ENCODE data around the gene CHSY1. TPM values are rescaled to one million over a fixed set of nuclear protein-coding genes. Genes with fewer than 3 reads are reported as not detected.

CHSY1 gene
- total and polyA plus RNA-seq, 12 donors: 14.8 to 82.5 (median 34.2) TPM

GRCh38 chr15:101207867-101208288 is 44.0 kb downstream of the CHSY1 start:
- DNase-seq: peak in 6 of 7 donors; percentile 73 to 87 (median 80)
- H3K27me3 ChIP-seq: no peaks in the 10 kb centered on the region
- peaks cover 37 to 93% of the 10 kb centered on the region in 2 donors for H3K4me1 ChIP-seq (replicated peaks in 1 of 2)
- intact Hi-C loops (cut with DNase I): no loop called here
- no peak overlapping the region for H3K4me3 ChIP-seq
- H3K27ac ChIP-seq: peak overlapping the region; percentile 69 to 82 (median 73)
- 24 to 54% (median 47%) methylated on average over 5 of the region's 5 CpGs for WGBS, 4 donors
- H3K36me3 ChIP-seq (replicated peaks in 1 of 2): no peaks in the 10 kb centered on the region
- H3K9me3 ChIP-seq (replicated peaks in 1 of 3): no peaks in the 10 kb centered on the region
- no peak for TF ChIP-seq CTCF (IDR thresholded peaks at IDR 0.05)

- intact Hi-C loops (cut with DNase I): no loop called here
- peak overlapping the region; percentile 69 to 89 (median 73) for H3K27ac ChIP-seq
- no peaks in the 10 kb centered on the region for H3K27me3 ChIP-seq
- peak; percentile 62 to 83 (median 76) for DNase-seq
- TF ChIP-seq CTCF (IDR thresholded peaks at IDR 0.05): no peak
- peak in 1 of 2 donors; percentile 51 for TF ChIP-seq POLR2A (IDR thresholded peaks at IDR 0.05)
- no peaks in the 10 kb centered on the region for H3K36me3 ChIP-seq (replicated peaks in 1 of 2)
- H3K4me1 ChIP-seq (replicated peaks in 1 of 2): peaks cover 44 to 91% of the 10 kb centered on the region in 2 donors
- no peaks in the 10 kb centered on the region for H3K9me3 ChIP-seq (replicated peaks in 1 of 3)
- peak overlapping the region in 1 of 4 donors; percentile 42 for H3K4me3 ChIP-seq
- WGBS, 4 donors: 44 to 56% (median 47%) methylated on average over 12 of the region's 12 CpGs
Measured at GRCh38 chr15:101206176-101206591, 45.7 kb downstream of the CHSY1 start.

GRCh38 chr15:101204739-101205535 is 46.9 kb downstream of the CHSY1 start:
- TF ChIP-seq CTCF (IDR thresholded peaks at IDR 0.05): no peak
- Histone ChIP-seq H3K27ac (peak overlapping the region in 4 of 5 donors; percentile 73 to 89 (median 78)), H3K4me1 (replicated peaks in 1 of 2) (peaks cover 44 to 91% of the 10 kb centered on the region in 2 donors), H3K4me3 (no peak overlapping the region), H3K36me3 (replicated peaks in 1 of 2) (no peaks in the 10 kb centered on the region), H3K9me3 (replicated peaks in 1 of 3) (no peaks in the 10 kb centered on the region), H3K27me3 (no peaks in the 10 kb centered on the region)
- intact Hi-C loops (cut with DNase I): no loop called here
- 45 to 76% (median 66%) methylated on average over 5 of the region's 5 CpGs for WGBS, 4 donors
- peak in 2 of 7 donors; percentile 40 for DNase-seq

GRCh38 chr15:101203607-101204189 is 48.1 kb downstream of the CHSY1 start:
- Histone ChIP-seq H3K4me1 (replicated peaks in 1 of 2) (peaks cover 50 to 91% of the 10 kb centered on the region in 2 donors), H3K36me3 (replicated peaks in 1 of 2) (no peaks in the 10 kb centered on the region), H3K9me3 (replicated peaks in 1 of 3) (no peaks in the 10 kb centered on the region), H3K27me3 (no peaks in the 10 kb centered on the region), H3K27ac (peak overlapping the region in 4 of 5 donors; percentile 46 to 85 (median 78)), H3K4me3 (no peak overlapping the region)
- TF ChIP-seq CTCF (IDR thresholded peaks at IDR 0.05) (no peak), POLR2A (IDR thresholded peaks at IDR 0.05) (no peak)
- intact Hi-C loops (cut with DNase I): no loop called here
- DNase-seq: peak in 5 of 7 donors; percentile 48 to 78 (median 57)
- WGBS, 4 donors: 27 to 37% (median 32%) methylated on average over 7 of the region's 7 CpGs
